Activated naive CD4-positive, alpha-beta T cell treated with anti-CD3 and anti-CD28 coated beads, Interleukin-2, amount 50 U/mL, for 24 hours (primary cell): ENCODE measurements around the gene CIRBP.
"Not testable (repeated sequence)": the region's sequence is repeated elsewhere in the genome, so short reads cannot be mapped to it uniquely, and the experiment has no call there.

Experiments used
- H3K27ac Mint-ChIP-seq: one replicate; pipeline ENCODE4 v1.8.0; 2021; ENCODE audit warnings: mild to moderate bottlenecking, mixed read lengths
- H3K27me3 Mint-ChIP-seq: one replicate; pipeline ENCODE4 v1.8.0; 2021; ENCODE audit warnings: mixed read lengths
- H3K36me3 Mint-ChIP-seq: one replicate; pipeline ENCODE4 v1.8.0; 2021; ENCODE audit warnings: mixed read lengths
- H3K4me1 Mint-ChIP-seq: one replicate; pipeline ENCODE4 v1.8.0; 2021; ENCODE audit warnings: mixed read lengths
- H3K4me3 Mint-ChIP-seq: one replicate; pipeline ENCODE4 v1.8.0; 2021; ENCODE audit warnings: mild to moderate bottlenecking, mixed read lengths
- H3K9me3 Mint-ChIP-seq: one replicate; pipeline ENCODE4 v1.8.0; 2021; ENCODE audit warnings: mixed read lengths

The CIRBP gene

GRCh38 chr19:1293782-1294604 is 24.9 kb downstream of the CIRBP start:
- Mint-ChIP-seq H3K4me1 (no peaks in the 10 kb centered on the region), H3K36me3 (no peaks in the 10 kb centered on the region), H3K27me3 (peaks cover 15% of the 10 kb centered on the region), H3K9me3 (no peaks in the 10 kb centered on the region), H3K27ac (no peak overlapping the region), H3K4me3 (no peak overlapping the region)

GRCh38 chr19:1294688-1295087 is 25.6 kb downstream of the CIRBP start:
- Mint-ChIP-seq H3K27ac (no peak overlapping the region), H3K4me3 (no peak overlapping the region), H3K36me3 (no peaks in the 10 kb centered on the region), H3K9me3 (no peaks in the 10 kb centered on the region), H3K27me3 (peaks cover 12% of the 10 kb centered on the region), H3K4me1 (no peaks in the 10 kb centered on the region)

GRCh38 chr19:1295169-1296012 is 26.3 kb downstream of the CIRBP start:
- no peak overlapping the region for H3K4me3 Mint-ChIP-seq
- no peaks in the 10 kb centered on the region for H3K9me3 Mint-ChIP-seq
- H3K4me1 Mint-ChIP-seq, result no peaks in the 10 kb centered on the region
- H3K27me3 Mint-ChIP-seq, result peaks cover 12% of the 10 kb centered on the region
- no peak overlapping the region for H3K27ac Mint-ChIP-seq
- H3K36me3 Mint-ChIP-seq, result no peaks in the 10 kb centered on the region

GRCh38 chr19:1296078-1296477 is 26.9 kb downstream of the CIRBP start:
- Mint-ChIP-seq H3K4me3 (no peak overlapping the region), H3K36me3 (no peaks in the 10 kb centered on the region), H3K4me1 (no peaks in the 10 kb centered on the region), H3K9me3 (no peaks in the 10 kb centered on the region), H3K27ac (no peak overlapping the region), H3K27me3 (peaks cover 12% of the 10 kb centered on the region)

- H3K9me3 Mint-ChIP-seq, result no peaks in the 10 kb centered on the region
- H3K27me3 Mint-ChIP-seq, result peaks cover 12% of the 10 kb centered on the region
These were observed 27.6 kb downstream of the CIRBP start for GRCh38 chr19:1296575-1297271.

GRCh38 chr19:1298235-1298634 is 29.1 kb downstream of the CIRBP start:
- H3K27ac Mint-ChIP-seq, result peak overlapping the region; percentile 24
- H3K4me3 Mint-ChIP-seq, result no peak overlapping the region
- no peaks in the 10 kb centered on the region for H3K4me1 Mint-ChIP-seq
- no peaks in the 10 kb centered on the region for H3K9me3 Mint-ChIP-seq
- no peaks in the 10 kb centered on the region for H3K36me3 Mint-ChIP-seq
- peaks cover 7% of the 10 kb centered on the region for H3K27me3 Mint-ChIP-seq

More at GRCh38 chr19:1296575-1297271, 27.6 kb downstream of the CIRBP start:
- Mint-ChIP-seq H3K36me3 (no peaks in the 10 kb centered on the region), H3K4me1 (no peaks in the 10 kb centered on the region), H3K4me3 (no peak overlapping the region), H3K27ac (no peak overlapping the region)

- Mint-ChIP-seq H3K9me3 (no peaks in the 10 kb centered on the region), H3K36me3 (no peaks in the 10 kb centered on the region), H3K27ac (no peak overlapping the region), H3K27me3 (peaks cover 2% of the 10 kb centered on the region), H3K4me1 (no peaks in the 10 kb centered on the region), H3K4me3 (no peak overlapping the region)
These were observed 30.7 kb downstream of the CIRBP start for GRCh38 chr19:1299801-1300200.

- Mint-ChIP-seq H3K4me3 (no peak overlapping the region), H3K36me3 (no peaks in the 10 kb centered on the region), H3K4me1 (no peaks in the 10 kb centered on the region), H3K9me3 (no peaks in the 10 kb centered on the region), H3K27ac (no peak overlapping the region), H3K27me3 (peaks cover 2% of the 10 kb centered on the region)
These were observed 31.8 kb downstream of the CIRBP start for GRCh38 chr19:1300744-1301490.

GRCh38 chr19:1302533-1303239 is 33.6 kb downstream of the CIRBP start:
- H3K27me3 Mint-ChIP-seq, result peaks cover 2% of the 10 kb centered on the region
- H3K9me3 Mint-ChIP-seq, result no peaks in the 10 kb centered on the region
- H3K36me3 Mint-ChIP-seq, result no peaks in the 10 kb centered on the region
- H3K4me1 Mint-ChIP-seq, result no peaks in the 10 kb centered on the region
- H3K4me3 Mint-ChIP-seq, result no peak overlapping the region
- H3K27ac Mint-ChIP-seq, result no peak overlapping the region

GRCh38 chr19:1304197-1304924 is 35.2 kb downstream of the CIRBP start:
- Mint-ChIP-seq H3K9me3 (no peaks in the 10 kb centered on the region), H3K4me3 (no peak overlapping the region), H3K36me3 (no peaks in the 10 kb centered on the region), H3K4me1 (no peaks in the 10 kb centered on the region), H3K27me3 (no peaks in the 10 kb centered on the region), H3K27ac (no peak overlapping the region)

- not testable (repeated sequence) for H3K36me3 Mint-ChIP-seq, H3K4me3 Mint-ChIP-seq, H3K4me1 Mint-ChIP-seq, H3K27ac Mint-ChIP-seq, H3K27me3 Mint-ChIP-seq, H3K9me3 Mint-ChIP-seq
These were observed 36.2 kb downstream of the CIRBP start for GRCh38 chr19:1305354-1305753.

GRCh38 chr19:1307320-1307719 is 38.2 kb downstream of the CIRBP start:
- Mint-ChIP-seq H3K27me3 (no peaks in the 10 kb centered on the region), H3K4me3 (no peak overlapping the region)

GRCh38 chr19:1307755-1308303 is 38.7 kb downstream of the CIRBP start:
- Mint-ChIP-seq H3K36me3 (no peaks in the 10 kb centered on the region), H3K4me1 (no peaks in the 10 kb centered on the region), H3K4me3 (no peak overlapping the region), H3K27me3 (no peaks in the 10 kb centered on the region), H3K27ac (no peak overlapping the region), H3K9me3 (no peaks in the 10 kb centered on the region)

More at GRCh38 chr19:1307320-1307719, 38.2 kb downstream of the CIRBP start:
- Mint-ChIP-seq H3K27ac (no peak overlapping the region), H3K9me3 (no peaks in the 10 kb centered on the region), H3K4me1 (no peaks in the 10 kb centered on the region), H3K36me3 (no peaks in the 10 kb centered on the region)

- Mint-ChIP-seq H3K9me3 (no peaks in the 10 kb centered on the region), H3K27ac (peak overlapping the region; percentile 17), H3K27me3 (no peaks in the 10 kb centered on the region), H3K4me1 (no peaks in the 10 kb centered on the region), H3K36me3 (no peaks in the 10 kb centered on the region), H3K4me3 (no peak overlapping the region)
These were observed 39.6 kb downstream of the CIRBP start for GRCh38 chr19:1308718-1309117.
